HG03378 (cell line): ENCODE results near the gene SPESP1.
"Not testable (repeated sequence)": the region's sequence is repeated elsewhere in the genome, so short reads cannot be mapped to it uniquely, and the experiment has no call there.

Experiments used
- ATAC-seq: cut with Tn5 transposase; IDR thresholded peaks from one replicate; pipeline ENCODE4 v1.9.1; 2021; ENCODE audit warnings: mild to moderate bottlenecking, moderate library complexity; ENCODE audit not compliant: unreplicated experiment

SPESP1 gene

DNA sequence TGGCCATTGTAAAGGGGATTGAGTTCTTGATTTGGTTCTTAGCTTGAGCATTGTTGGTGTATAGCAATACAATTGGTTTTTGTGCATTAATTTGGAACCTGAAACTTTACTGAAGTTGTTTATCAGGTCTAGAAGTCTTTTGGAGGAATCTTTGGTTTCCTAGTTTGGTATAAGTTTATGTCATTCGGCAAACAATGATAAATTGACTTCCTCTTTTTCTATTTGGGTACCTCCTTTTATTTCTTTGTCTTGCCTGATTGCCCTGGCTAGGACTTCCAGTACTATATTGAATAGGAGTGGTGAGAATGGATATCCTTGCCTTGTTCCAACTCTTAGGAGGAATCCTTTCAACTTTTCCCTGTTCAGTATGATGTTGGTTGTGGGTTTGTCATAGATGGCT lies 32.1 kb downstream of the SPESP1 start:
- no peak for ATAC-seq

DNA sequence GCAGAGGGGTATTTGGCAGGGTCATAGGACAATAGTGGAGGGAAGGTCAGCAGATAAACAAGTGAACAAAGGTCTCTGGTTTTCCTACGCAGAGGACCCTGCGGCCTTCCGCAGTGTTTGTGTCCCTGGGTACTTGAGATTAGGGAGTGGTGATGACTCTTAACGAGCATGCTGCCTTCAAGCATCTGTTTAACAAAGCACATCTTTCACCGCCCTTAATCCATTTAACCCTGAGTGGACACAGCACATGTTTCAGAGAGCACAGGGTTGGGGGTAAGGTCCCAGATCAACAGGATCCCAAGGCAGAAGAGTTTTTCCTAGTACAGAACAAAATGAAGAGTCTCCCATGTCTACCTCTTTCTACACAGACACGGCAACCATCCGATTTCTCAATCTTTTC lies 33.4 kb downstream of the SPESP1 start:
- ATAC-seq, result not testable (repeated sequence)

DNA sequence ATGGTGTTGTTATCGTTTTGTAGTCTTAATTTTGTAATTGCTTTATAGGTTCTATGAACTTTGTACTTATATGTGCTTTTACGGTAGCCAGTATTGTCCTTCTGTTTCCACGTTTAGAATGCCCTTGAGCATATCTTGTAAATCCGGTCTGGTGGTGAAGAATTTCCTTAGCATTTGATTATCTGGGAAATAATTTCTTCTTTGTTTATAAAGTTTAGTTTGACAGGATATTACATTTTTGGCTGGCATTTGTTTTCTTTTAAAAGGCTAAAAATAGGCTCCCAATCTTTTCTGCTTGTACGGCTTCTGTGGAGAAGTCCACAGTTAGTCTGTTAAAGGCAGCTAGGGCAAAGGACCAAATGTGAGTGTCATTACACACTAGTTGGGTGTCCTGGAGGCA lies 36.7 kb downstream of the SPESP1 start:
- ATAC-seq, result no peak

DNA sequence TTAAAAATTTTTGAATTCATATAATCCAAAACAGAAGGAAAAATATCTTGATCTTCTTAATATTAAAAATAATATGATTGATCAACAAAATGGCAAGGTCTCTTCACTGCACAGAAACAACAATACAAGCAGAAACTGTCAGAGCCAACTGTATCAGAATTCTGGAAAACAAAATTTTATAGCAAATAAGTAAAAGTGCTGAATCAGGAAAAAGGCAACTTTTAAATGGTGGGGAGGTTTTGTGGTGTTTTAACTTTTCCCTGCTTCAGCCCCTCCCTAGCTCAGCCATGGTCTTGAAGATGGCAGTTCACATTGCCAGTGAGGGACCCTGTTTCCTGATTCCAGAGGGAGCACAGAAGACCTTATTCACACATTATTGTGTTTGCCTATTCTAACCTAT lies 37.6 kb downstream of the SPESP1 start:
- no peak for ATAC-seq

DNA sequence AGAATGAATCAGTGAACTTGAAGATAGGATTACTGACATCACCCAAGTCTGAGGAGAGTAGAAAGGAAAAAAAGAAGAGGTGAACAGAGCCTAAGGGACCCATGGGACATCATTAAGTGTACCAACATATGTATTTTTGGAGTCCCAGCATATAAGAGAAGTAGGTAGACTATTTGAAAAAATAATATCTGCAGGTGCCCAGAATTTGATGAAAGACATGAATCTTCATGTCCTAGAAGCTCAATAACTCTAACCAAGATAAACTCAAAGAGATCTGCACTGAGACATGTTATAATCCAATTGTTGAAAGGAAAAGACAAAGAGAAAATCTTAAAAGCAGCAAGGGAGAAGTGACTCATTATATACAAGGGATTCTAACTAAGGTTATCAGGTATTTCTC lies 39.0 kb downstream of the SPESP1 start:
- no peak for ATAC-seq

DNA sequence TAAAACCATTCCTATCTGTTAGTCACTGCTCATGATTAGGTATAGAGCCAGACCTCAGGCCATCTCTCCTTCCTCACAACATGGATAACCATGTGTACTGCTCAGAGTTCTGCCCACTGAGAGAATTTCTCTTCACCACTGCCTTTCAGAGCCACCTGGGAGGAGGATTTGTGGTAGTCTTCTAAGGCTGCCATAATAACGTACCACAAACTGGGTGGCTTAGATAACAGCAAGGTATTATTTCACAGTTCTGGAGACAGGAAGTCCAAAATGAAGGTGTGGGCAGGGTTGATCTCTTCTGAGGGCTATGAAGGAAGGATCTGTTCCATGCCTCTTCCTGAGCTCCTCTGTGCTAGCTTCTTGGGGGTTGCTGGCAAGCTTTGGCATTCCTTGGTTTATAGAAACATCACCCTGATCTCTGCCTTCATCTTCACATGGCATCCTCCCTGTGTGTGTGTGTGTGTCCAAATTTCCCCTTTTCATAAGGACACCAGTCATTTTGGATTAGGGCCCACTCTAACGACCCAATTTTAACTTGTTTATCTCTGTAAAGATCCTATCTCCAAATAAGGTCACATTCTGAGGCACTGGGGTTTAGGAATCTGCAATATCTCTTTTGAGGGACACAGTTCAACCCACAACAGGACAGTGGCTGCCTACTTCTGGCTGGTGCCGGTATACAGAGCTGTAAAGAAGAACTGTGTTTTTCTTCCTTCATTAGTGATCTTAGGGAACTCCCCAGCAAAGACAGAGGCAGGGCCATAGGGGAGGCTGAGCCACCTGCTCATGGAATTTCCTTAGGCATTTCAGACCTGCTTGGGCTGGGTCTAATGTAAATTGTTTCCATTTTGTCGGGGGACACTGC lies 42.1 kb downstream of the SPESP1 start:
- no peak for ATAC-seq

DNA sequence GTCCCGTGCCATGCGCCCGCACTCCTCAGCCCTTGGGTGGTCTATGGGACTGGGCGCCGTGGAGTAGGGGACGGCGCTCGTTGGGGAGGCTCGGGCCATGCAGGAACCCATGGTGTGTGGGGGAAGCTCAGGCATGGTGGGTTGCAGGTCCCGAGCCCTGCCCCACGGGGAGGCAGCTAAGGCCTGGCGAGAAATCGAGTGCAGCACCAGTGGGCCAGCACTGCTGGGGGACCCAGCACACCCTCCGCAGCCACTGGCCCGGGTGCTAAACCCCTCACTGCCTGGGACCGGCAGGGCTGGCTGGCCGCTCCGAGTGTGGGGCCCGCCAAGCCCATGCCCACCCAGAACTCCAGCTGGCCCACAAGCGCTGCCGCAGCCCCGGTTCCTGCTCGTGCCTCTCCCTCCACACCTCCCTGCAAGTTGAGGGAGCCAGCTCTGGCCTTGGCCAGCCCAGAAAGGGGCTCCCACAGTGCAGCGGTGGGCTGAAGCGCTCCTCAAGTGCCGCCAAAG lies 45.4 kb downstream of the SPESP1 start:
- not testable (repeated sequence) for ATAC-seq

DNA sequence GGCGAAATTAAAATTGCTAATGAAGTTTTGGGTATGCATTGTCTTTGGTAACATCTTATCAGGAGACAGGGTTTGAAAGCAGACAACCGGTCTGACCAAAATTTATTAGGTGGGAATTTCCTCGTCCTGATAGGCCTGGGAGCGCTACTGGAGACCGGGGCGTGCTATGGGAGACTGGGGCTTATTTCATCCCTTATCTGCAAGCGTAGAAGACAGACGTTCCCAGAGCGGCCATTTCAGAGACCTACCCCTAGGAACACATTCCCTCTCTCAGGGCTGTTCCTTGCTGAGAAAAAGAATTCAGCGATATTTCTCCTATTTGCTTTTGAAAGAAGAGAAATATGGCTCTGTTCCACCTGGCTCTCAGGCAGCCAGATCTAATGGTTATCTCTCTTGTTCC lies 47.1 kb downstream of the SPESP1 start:
- not testable (repeated sequence) for ATAC-seq

DNA sequence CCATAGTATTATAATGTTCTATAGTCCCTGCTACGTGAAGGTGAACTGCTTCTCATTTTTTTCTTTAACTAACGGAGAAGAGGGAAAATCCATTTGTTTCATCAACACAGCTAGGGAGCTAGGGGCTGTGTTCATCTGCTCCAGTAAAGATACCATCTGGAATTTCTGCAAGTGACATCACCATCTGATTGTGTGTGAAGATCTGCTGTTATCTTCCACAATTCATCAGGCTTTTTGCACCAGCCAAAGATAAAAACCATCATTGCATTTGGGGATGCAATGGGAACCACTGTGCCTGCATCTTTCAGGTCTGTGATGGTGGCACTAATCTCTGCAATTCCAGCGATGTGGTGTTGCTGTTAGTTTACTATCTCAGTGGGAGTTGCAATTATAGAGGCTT lies 48.7 kb downstream of the SPESP1 start:
- ATAC-seq, result no peak

DNA sequence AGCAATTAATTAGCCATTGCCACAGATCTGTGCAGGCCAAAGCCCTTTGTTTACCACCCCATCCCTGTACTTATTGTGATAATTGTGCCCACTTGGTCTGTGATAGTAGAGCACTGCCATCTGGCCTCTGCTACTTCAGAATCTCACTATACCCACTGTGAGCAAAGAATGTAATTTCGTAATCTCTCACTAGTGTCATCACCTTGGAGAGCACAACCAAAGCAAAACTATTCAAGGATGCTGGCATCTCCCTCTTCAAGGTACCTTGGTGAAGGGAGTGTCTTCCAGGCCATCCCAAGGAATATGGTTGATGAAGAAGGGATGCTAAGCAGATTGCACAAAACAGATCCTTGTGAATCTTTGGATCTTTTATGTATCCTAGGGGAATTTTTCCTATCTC lies 49.5 kb downstream of the SPESP1 start:
- ATAC-seq, result no peak

DNA sequence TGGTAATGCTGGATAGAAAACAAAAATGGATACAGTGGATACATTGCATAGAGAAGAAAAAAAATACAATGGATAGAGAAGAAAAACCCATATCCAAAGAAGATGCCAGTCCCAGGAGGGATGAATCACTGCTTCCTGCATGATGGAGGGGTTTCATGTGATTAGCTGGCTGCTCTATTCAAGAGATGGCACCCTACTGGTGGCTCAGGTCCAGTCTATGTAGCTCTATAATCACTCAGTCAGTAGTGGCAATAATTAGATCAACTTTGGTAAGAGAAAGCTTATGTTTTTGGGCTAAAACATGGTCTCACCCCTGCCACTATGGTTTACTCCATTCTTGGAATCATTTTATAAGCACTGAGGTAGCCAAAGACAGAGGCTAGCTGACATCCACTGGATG lies 50.5 kb downstream of the SPESP1 start:
- ATAC-seq, result no peak

DNA sequence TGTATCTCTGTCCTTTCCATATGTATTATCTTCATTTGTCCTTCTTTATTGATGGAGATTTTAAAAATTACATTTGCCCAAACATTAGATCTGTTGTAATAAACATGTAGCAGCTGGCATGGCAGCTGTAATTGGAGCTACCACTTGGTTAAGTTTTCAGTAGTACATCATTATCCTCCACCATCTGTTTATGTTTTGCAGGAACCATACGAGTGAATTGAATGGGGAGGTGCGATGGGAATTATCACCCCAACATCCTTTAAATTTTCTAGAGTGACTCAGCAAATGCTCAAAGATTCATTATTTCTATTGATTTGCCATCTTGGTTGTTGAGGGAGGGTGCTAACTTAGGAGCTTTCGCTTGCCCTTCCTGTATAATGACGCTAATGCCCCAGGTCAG lies 51.6 kb downstream of the SPESP1 start:
- ATAC-seq, result no peak

DNA sequence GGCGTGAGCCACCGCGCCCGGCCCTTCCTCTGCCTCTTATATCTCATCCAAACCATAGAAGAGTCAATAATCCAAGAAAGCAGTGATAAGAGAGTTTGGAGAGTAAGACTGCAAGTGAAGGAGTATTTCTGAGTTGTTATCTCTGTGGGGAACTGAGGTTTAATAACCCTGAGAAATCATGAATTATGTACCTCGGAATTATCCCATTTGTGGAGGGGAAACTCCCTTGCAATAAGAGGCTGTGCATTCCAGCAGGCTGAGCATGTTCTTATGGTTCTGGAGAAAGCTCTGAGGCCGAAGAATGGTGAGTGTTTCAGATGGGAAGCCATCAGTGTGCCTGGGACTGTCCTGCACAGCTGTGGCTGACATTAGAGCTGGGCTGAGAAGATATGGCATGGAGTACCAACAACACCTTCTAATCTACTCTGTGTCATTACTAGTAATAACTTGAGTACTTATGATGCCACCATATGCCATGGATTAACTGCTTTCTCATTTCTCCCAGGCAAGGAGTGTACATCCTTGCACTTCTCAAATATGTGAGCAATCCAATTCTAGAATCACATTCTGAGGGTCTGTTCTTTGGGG lies 52.7 kb downstream of the SPESP1 start:
- ATAC-seq, result no peak

DNA sequence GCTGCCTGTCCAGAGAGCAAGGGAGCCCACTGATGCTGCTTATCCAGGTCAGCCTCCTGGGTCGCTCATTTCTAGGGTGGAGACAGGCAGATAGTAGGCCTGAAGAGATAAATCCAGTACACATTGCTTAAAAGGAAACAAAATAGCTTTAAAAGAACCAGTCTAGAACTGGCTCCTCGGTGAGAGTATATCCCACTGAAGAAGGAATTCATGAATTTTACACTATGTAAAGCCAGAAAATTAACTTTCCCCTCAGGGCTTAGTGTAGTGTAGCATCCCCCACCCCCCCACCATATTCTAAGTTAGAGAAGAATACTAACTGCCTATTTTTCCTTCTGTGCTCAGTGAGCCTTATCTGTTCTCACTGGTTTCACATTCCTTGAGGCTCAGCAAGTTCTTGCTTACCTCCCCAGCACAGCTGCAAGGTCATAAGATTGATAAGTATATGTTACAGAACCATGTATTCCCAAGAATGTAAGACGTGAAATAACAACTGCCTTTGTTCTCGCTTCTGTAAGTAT lies 53.7 kb downstream of the SPESP1 start:
- ATAC-seq, result no peak

DNA sequence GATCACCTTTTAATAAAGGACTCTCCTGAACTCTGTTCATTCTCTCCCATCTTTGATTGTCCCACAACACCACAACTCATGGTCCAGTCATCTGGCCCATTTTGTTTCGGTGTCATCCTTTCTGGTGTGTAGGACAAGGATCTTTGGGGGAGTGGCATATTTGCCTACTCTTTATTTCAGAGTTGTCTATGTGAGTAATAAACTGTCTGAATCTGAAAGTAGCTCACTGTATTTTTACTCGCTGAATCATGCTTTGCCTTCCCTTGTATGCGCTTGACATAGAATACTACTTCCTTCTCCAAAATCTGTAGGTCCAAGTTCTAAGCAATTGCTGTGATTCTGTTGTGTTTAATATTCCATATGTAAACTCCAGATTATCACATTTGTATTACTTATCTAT lies 54.3 kb downstream of the SPESP1 start:
- no peak for ATAC-seq

DNA sequence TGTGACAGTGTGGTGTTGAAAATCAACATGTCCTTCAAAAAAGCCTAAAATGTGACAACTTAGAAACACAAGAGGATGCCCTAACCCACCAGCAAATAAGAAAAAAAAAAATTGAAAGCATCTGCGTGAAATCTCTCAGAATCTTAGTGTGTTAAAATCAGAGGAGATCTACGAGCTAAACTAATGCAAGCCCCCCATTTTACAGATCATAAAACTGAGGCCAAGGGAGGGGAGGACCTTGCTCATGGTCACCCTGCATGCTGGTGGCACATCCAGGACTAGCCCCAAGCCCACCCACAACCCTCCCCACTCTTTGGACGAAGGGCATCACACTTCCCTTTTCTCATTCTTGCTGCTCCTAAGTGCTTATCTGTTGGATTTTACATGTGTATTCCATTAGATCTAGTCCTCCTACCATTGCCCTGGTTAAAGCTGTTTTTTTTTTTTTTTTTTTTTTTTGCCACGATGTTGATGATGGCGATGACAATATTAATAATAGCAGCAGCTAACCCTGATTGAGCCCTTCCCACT lies 55.1 kb downstream of the SPESP1 start:
- ATAC-seq, result no peak

DNA sequence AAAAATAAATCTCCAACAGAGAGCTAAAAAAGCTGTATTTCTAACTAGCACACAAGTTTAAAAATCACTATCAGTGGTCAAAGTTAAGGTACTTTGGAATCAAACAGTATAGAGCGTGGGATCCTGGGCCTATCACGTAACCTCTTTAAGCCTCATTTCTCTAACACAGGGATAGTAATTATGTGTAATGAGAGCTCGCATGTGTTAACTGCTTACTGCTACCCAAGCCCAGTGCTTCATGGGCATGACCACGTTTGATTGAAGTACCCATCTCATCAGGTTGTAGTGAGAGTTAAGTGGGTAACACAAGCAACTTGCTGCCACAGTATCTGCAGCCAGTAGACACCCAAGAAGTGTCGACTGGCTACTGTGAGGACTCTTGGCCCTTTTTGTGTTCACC lies 56.0 kb downstream of the SPESP1 start:
- ATAC-seq, result no peak

DNA sequence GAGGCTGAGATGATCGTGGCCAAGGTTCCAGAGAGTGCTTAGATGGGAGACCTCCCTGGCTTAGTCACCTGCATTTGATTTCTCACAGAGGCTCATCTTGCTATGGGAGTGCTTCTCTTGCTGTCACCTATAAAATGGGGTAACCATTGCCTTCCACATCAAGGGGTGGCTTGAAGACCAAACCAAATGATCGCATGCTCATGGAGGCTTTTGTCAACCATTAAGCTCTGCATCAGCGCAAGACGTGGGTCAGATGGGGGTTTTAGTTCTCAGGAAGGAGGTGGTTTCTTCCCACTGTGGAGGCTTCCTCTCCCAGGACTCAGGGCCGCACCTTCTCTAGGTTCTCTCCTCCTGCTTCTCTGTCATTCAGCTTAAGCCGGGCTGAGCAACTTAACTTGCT lies 56.8 kb downstream of the SPESP1 start:
- ATAC-seq, result no peak

DNA sequence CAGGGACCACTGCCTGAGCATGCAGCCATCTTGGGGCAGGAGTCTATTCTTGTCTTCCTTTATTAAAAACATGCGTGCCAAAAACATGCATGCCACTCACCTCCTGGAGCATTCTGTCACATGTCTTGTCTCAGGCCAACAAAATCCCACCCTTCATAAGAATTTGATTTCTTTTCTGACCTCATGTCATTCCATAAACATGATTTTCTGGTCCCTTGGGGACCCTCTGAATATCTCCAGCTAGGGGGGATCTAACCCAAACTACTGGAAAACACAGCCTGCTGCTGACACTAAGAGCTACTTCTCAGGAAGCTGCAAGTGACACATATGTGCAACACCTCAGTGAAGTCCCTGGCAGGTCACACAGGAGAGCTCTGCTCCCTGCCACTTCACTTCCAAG lies 57.4 kb downstream of the SPESP1 start:
- ATAC-seq, result no peak

DNA sequence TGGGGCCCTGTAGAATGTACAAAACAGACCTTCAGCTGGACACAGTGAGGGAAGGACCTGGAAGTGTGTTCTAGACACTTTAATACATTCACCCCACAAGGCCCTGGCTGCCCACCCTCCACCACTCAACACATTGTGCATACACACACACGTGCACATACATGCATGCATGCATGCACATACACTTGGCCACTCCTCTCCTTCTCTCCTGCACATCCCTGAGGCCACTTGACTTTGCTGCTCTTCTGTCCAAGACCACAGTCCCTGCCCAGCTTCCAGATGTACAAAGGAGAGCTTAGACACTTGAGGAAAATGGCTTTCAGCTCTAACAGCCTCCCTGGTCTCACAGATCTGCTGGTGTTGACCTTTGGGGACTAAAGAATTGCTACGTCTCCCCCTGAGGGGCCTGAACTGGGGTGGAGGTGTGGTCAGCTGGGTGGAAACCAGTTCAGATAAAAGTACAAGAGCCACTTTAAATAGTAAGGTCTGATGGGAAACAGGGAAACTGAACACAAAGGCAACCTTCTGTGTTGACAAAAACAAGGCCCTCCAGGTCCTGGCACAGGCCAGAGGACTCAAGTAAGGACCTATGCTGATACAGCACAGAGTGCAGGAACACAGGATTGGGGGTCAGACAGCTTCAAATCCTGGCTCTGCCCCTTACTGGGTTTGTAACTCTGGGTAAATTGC lies 59.4 kb downstream of the SPESP1 start:
- ATAC-seq, result no peak

DNA sequence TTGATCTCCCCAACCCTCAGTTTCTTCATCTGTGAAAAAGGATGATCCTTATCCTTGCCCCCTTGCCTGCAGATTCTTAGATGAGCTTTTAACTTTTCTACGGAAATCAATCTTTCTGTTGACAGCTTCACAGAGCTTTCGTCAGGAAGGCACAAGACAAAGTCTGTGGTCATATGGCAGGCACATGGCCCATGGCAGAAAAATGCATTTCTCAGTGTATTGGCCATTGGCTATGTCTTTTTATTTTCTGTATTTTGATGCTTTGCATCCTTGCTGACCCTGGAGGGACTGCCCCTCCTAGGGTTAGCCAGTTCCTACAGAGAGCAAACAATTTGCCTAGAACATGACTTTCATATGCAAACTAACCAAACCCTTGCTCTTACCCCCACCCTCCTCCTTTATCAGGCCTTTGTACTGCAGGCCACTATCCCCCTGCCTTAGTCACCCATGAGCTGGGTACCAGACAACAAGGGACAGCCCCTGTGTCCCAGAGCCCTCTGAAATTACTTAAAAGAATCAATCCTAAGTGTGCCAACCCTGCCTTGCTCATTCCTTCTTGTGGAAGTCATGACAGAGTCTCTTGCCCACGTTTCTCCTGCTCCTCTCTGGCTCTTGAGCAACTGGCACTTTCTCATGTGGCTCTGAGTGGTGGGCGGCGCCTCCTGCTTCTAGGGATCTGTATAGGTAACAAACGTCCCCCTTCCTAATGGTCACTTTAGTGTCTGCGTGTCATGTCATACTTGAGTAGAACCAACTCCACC lies 60.1 kb downstream of the SPESP1 start:
- no peak for ATAC-seq
